K562 (cell line): Measurements from ENCODE around the gene PYGL. TPM values are rescaled to one million over a fixed set of nuclear protein-coding genes. Genes with fewer than 3 reads are reported as not detected.
A peak's percentile ranks its signal among the peaks of the same experiment; 100 is the strongest.

Experiments
- ATF3 ChIP-seq, 2 experiments: fragments of 450-650 bp in 1 of 2; sonication (generic) in 1 of 2; formaldehyde crosslinking in 1 of 2; IDR thresholded peaks in 1 of 2; conservative IDR thresholded peaks in 1 of 2; 2 replicates each; pipeline versions ENCODE4 v1.6.1 to v1.8.1; 2016 to 2023; ENCODE audit warnings: mild to moderate bottlenecking in 2 of 2, moderate library complexity in 2 of 2, inconsistent platforms in 1 of 2, missing genetic modification reagents in 1 of 2
- BMI1 ChIP-seq: fragments of 150-350 bp; IDR thresholded peaks from 2 replicates; pipeline ENCODE4 v1.6.1; 2014; ENCODE audit warnings: low read length
- CBX5 ChIP-seq: IDR thresholded peaks from 2 replicates; pipeline ENCODE4 v1.6.1; 2014; ENCODE audit warnings: low read depth, borderline replicate concordance
- CBX8 ChIP-seq: fragments of 200-600 bp; sonication (generic); IDR thresholded peaks from 2 replicates; pipeline ENCODE4 v1.6.1; 2012; ENCODE audit warnings: borderline replicate concordance, mixed run types, low read depth, mild to moderate bottlenecking, moderate library complexity, mixed read lengths, low read length, control low read depth, inconsistent platforms; ENCODE audit not compliant: poor library complexity, severe bottlenecking; ENCODE audit errors: extremely low read depth
- FOXK1 ChIP-seq: sonication (generic); formaldehyde crosslinking; IDR thresholded peaks from 2 replicates; pipeline ENCODE4 v1.8.0; 2022; ENCODE audit warnings: missing genetic modification reagents, mild to moderate bottlenecking, borderline replicate concordance
- FOXK2 ChIP-seq, 2 experiments: fragments of 450-650 bp; IDR thresholded peaks in 1 of 2; conservative IDR thresholded peaks in 1 of 2; 2 replicates each; pipeline ENCODE4 v1.6.1; 2016; ENCODE audit warnings: low read depth in 2 of 2, mild to moderate bottlenecking in 1 of 2
- GTF3C2 ChIP-seq: IDR thresholded peaks from 3 replicates; pipeline ENCODE4 v1.6.1; 2011; ENCODE audit warnings: borderline replicate concordance, mild to moderate bottlenecking, moderate library complexity; ENCODE audit not compliant: insufficient read length; ENCODE audit errors: extremely low read depth
- IRF2 ChIP-seq: sonication (generic); formaldehyde crosslinking; IDR thresholded peaks from 2 replicates; pipeline ENCODE4 v1.8.1; 2022; ENCODE audit warnings: mild to moderate bottlenecking, missing genetic modification reagents
- KDM2B ChIP-seq: fragments of 250-450 bp; sonication (Bioruptor Pico); IDR thresholded peaks from 2 replicates; pipeline ENCODE4 v1.8.0; 2021; ENCODE audit warnings: mild to moderate bottlenecking, moderate library complexity
- KLF16 ChIP-seq: IDR thresholded peaks from 2 replicates; pipeline ENCODE4 v1.6.1; 2016; ENCODE audit warnings: antibody characterized with exemption
- LEF1 ChIP-seq: fragments of 450-650 bp; IDR thresholded peaks from 2 replicates; pipeline ENCODE4 v1.6.1; 2016; ENCODE audit warnings: mild to moderate bottlenecking
- MAFG ChIP-seq: fragments of 450-650 bp; conservative IDR thresholded peaks from 2 replicates; pipeline ENCODE4 v1.6.1; 2016; ENCODE audit warnings: missing genetic modification characterization, missing compliant biosample characterization
- NFXL1 ChIP-seq: fragments of 450-650 bp; formaldehyde crosslinking; IDR thresholded peaks from 2 replicates; pipeline ENCODE4 v1.4.0; 2021; ENCODE audit warnings: mild to moderate bottlenecking
- NR2C2 ChIP-seq, 2 experiments: fragments of 200-800 bp in 1 of 2; sonication (Bioruptor generic) in 1 of 2; sonication (generic) in 1 of 2; formaldehyde crosslinking in 1 of 2; IDR thresholded peaks; 2 replicates each; pipeline versions ENCODE4 v1.6.1 to v1.8.0; 2016 to 2022; ENCODE audit warnings: mild to moderate bottlenecking in 1 of 2, missing compliant biosample characterization in 1 of 2, missing genetic modification characterization in 1 of 2, missing genetic modification reagents in 1 of 2
- PPARD ChIP-seq: fragments of 250-450 bp; sonication (Bioruptor Pico); IDR thresholded peaks from 2 replicates; pipeline ENCODE4 v1.8.0; 2022; ENCODE audit warnings: inconsistent platforms, mild to moderate bottlenecking, moderate library complexity
- RCOR1 ChIP-seq, 2 experiments: IDR thresholded peaks; 2 replicates each; pipeline ENCODE4 v1.6.1; 2012; ENCODE audit warnings: low read depth in 2 of 2, low read length in 2 of 2, borderline replicate concordance in 1 of 2, improper control_type of control experiment in 1 of 2
- SMARCC2 ChIP-seq: fragments of 450-650 bp; IDR thresholded peaks from 2 replicates; pipeline ENCODE4 v1.6.1; 2017; ENCODE audit warnings: antibody characterized with exemption, moderate library complexity, mild to moderate bottlenecking, low read depth
- STAT5B ChIP-seq: fragments of 250-450 bp; sonication (Bioruptor Pico); IDR thresholded peaks from 2 replicates; pipeline ENCODE4 v1.8.0; 2021; ENCODE audit warnings: mild to moderate bottlenecking, inconsistent platforms
- TAL1 ChIP-seq: fragments of 450-650 bp; IDR thresholded peaks from 2 replicates; pipeline ENCODE4 v1.6.1; 2016; ENCODE audit warnings: mild to moderate bottlenecking
- ZBTB1 ChIP-seq: sonication (generic); formaldehyde crosslinking; IDR thresholded peaks from 2 replicates; pipeline ENCODE4 v1.8.1; 2023; ENCODE audit warnings: missing genetic modification reagents, low read depth, mild to moderate bottlenecking, borderline replicate concordance
- ZEB2 ChIP-seq: fragments of 450-650 bp; IDR thresholded peaks from 2 replicates; pipeline ENCODE4 v1.6.1; 2016
- ZNF263 ChIP-seq: sonication (generic); formaldehyde crosslinking; IDR thresholded peaks from 2 replicates; pipeline ENCODE4 v1.8.0; 2022; ENCODE audit warnings: mild to moderate bottlenecking, missing genetic modification reagents, borderline replicate concordance
- ZNF589 ChIP-seq: fragments of 200-800 bp; sonication (Bioruptor generic); IDR thresholded peaks from 2 replicates; pipeline ENCODE4 v1.6.1; 2016; ENCODE audit warnings: low read depth, missing genetic modification characterization, missing compliant biosample characterization
- polyA plus RNA-seq, 8 experiments: library from polyadenylated mRNA; depleted of rRNA in 4 of 8; stranded (reverse) in 5 of 8; unstranded in 3 of 8; fragments of >200 nt; fragmentation: Nextera tagmentation in 2 of 8; fragmentation: Illumina TruSeq in 1 of 8; extraction: Ambion mirVana in 2 of 8; extraction: Trizol in 1 of 8; gene quantifications; 2 replicates each; pipeline versions ENCODE4 v1.2.1 to v1.2.3, GENCODE V29; 2011 to 2014; ENCODE audit warnings: inconsistent platforms in 1 of 8, missing spikeins in 1 of 8
- total RNA-seq, 7 experiments: library from RNA; depleted of rRNA in 6 of 7; stranded (reverse); fragments of >200 nt in 6 of 7; fragmentation: Illumina TruSeq in 2 of 7; extraction: Trizol in 2 of 7; gene quantifications; 2 replicates each; pipeline versions ENCODE4 v1.2.1 to v1.2.3, GENCODE V29; 2011 to 2021; ENCODE audit warnings: low replicate concordance in 1 of 7
- TF ChIP-seq, protein P1 (sequence below): fragments of 450-650 bp; IDR thresholded peaks from 2 replicates; pipeline ENCODE4 v1.6.1; 2016

The PYGL gene
- total and polyA plus RNA-seq, 9 of the 15 experiments (the other 6 are each of a cell fraction or from before 2014, with no cell fraction given), result 3.5 to 17.9 (median 13.1) TPM

DNA sequence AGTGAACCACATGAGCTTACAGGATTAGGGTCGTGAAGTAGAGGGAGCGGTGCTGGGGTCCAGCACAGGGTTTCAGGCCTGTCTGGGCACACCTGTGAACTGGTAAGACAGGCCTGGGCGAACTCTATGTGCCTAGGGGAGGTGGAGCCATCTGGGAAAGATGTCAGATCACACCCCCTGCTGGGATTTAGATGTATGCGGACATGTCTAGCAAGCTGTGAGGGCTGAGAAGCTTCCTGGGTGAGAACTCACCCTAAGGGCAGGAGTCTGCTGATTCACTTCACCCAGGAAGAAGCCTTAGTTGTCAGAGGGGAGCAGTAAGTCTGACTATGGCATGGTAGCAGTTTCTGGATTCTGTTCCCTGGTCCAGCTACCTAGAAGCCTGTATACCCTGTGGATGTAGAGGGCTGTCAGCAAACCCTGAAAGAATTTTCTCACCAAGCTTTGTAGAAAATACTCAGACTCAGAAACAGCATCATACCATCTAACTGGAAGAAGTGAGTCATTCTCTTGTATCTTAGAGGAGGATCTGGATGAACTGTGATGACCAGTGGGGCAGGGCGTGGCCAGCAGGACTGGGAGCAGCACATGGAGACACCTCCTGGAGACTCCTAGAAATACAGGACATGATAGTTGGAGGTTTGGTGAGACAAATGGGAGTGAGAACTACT, 11.2 kb upstream of the PYGL start (continued):
- TF ChIP-seq CBX8 (no peak), LEF1 (peak; percentile 67), STAT5B (no peak), ATF3 (IDR thresholded peaks at IDR 0.05) (peak; percentile 95), ATF3 (CRISPR knock-in tag; conservative IDR thresholded peaks at IDR 0.05) (peak; percentile 89; the same call in 1 of the 2 replicates), NFXL1 (CRISPR knock-in tag) (no peak), MAFG (tag) (peak; percentile 42; the same call in 1 of the 2 replicates), GTF3C2 (no peak), FOXK1 (CRISPR knock-in tag) (no peak), CBX5 (no peak), NR2C2 (CRISPR knock-in tag; IDR thresholded peaks at IDR 0.05) (no peak), NR2C2 (tag; IDR thresholded peaks at IDR 0.05) (peak; percentile 64), TAL1 (no peak), ZNF589 (CRISPR knock-in tag) (no peak), IRF2 (CRISPR knock-in tag) (no peak), SMARCC2 (peak; percentile 78), FOXK2 (conservative IDR thresholded peaks at IDR 0.05 in 1 of 2, IDR thresholded peaks at IDR 0.05 in 1 of 2; ENCODE audit: low read depth in 2 of 2) (0 out of 4 replicates have a peak, but pooled peaks of 1 of the 2 experiments have one; percentile 33), ZEB2 (0 out of 2 replicates have a peak, but pooled peaks have one; percentile 33), RCOR1 (IDR thresholded peaks at IDR 0.05; ENCODE audit: borderline replicate concordance in 1 of 2, low read depth in 2 of 2, low read length in 2 of 2) (peak in 1 of 2 experiments; percentile 80; a peak in 1 of 4 replicates), PPARD (CRISPR knock-in tag) (no peak), BMI1 (no peak), KLF16 (no peak), ZNF263 (CRISPR knock-in tag) (no peak), KDM2B (CRISPR knock-in tag) (no peak), ZBTB1 (CRISPR knock-in tag) (no peak)
- TF ChIP-seq, protein P1, sequence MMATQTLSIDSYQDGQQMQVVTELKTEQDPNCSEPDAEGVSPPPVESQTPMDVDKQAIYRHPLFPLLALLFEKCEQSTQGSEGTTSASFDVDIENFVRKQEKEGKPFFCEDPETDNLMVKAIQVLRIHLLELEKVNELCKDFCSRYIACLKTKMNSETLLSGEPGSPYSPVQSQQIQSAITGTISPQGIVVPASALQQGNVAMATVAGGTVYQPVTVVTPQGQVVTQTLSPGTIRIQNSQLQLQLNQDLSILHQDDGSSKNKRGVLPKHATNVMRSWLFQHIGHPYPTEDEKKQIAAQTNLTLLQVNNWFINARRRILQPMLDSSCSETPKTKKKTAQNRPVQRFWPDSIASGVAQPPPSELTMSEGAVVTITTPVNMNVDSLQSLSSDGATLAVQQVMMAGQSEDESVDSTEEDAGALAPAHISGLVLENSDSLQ, result peak; percentile 46; the same call in 1 of the 2 replicates
